HG02763 (cell line): Measurements from ENCODE around the gene RNPEPL1.
A peak's percentile ranks its signal among the peaks of the same experiment; 100 is the strongest.
"Not testable (repeated sequence)": the region's sequence is repeated elsewhere in the genome, so short reads cannot be mapped to it uniquely, and the experiment has no call there.

ENCODE experiments used
- ATAC-seq: cut with Tn5 transposase; IDR thresholded peaks from one replicate; pipeline ENCODE4 v1.9.1; 2021; ENCODE audit warnings: mild to moderate bottlenecking, moderate library complexity; ENCODE audit not compliant: unreplicated experiment

The RNPEPL1 gene

GRCh38 chr2:240532031-240532775 lies 36.1 kb upstream of the RNPEPL1 start:
- no peak for ATAC-seq

GRCh38 chr2:240538031-240538780 lies 30.1 kb upstream of the RNPEPL1 start:
- ATAC-seq = no peak

DNA sequence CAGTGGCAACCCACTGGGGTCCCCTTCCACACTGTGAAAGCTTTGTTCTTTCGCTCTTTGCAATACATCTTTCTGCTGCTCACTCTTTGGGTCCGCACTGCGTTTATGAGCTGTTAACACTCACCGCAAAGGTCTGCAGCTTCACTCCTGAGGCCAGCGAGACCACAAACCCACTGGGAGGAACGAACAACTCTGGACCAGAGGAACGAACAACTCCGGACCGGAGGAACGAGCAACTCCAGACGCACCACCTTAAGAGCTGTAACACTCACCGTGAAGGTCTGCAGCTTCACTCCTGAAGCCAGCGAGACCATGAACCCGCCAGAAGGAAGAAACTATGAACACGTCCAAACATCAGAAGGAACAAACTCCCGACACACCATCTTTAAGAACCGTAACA lies 29.2 kb upstream of the RNPEPL1 start:
- not testable (repeated sequence) for ATAC-seq

- ATAC-seq = no peak
Measured at GRCh38 chr2:240539906-240540305, 28.4 kb upstream of the RNPEPL1 start.

- no peak for ATAC-seq
Measured at GRCh38 chr2:240551288-240551687, 17.0 kb upstream of the RNPEPL1 start.

- ATAC-seq = no peak
Measured at GRCh38 chr2:240551811-240552210, 16.5 kb upstream of the RNPEPL1 start.

DNA sequence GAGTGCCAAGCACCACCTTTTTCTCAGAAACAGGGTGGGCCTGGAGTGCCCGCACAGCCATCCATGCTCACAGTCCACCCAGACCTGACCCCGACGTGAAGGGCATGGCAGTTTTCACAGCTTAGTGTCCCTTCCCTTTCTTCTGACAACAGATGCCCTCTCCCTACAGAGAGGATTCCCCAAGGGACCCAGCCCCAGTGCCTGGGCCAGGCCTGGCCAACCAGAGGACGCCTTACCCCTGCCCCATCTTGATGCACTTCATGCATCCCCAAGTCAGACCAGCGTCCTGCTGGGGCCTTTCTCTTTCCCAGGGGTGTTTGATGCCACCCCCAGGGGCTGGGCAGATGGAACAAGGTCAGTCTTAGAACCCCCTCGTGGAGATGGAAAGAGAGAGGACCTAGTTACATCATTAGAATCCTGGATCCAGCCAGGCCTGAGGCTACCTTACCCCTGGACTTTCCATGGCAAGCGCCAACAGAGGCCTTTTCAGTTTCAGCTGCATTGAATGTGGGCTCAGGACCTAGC lies 14.3 kb upstream of the RNPEPL1 start:
- ATAC-seq = no peak

GRCh38 chr2:240554767-240555493 lies 13.4 kb upstream of the RNPEPL1 start:
- ATAC-seq = no peak

GRCh38 chr2:240555541-240556250 lies 12.6 kb upstream of the RNPEPL1 start:
- no peak for ATAC-seq

DNA sequence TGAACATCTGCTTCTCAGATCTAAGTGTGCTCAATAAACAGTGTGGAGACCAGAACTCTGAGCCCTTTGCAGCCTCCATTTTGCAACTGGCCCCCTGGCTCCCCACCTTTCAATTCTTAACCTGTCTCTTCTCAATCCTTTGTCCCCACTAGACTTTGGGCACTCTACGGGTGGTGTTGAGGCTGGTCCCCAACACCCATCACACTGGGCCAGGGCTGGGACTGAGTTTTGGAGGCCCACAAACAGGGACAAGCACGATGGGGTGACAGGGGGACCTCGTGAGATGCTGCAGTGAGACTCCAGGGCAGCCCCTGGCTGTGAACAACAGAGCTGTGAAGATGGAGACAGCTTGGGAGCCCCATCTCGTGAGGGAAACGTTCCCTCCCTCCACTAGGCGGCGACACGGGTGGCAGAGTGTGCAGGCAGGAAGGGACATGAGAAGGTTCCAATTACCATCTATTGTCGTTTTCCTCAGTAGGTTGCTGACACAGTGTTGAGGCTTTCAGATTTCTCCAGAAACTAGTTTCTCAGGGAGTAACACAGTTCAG lies 11.7 kb upstream of the RNPEPL1 start:
- ATAC-seq = no peak

GRCh38 chr2:240557101-240557751 lies 11.1 kb upstream of the RNPEPL1 start:
- no peak for ATAC-seq

DNA sequence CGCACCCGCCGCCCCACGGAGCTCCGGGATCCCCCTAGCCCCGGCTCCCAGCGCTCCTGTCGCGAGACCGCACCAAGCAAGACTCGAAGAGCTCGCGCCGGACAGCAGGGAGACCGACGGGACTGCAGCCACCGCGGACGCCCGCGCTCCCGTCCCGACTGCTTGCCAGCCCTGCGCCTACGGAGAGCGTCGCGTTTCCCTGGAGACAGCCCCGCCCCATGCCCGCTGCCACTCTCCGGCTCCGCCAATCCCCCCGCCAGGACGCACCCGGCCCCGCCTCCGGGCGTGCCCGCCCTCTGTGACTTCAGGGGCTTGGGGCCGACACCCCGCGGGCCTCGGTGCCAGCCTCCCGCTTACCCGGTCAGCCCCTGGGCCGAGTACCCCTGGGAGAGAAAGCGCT lies 10.5 kb upstream of the RNPEPL1 start, which contains the start of gene ANKMY1:
Gene ANKMY1 (minus strand): TSS at position 181 of the 400 bp plus-strand sequence. CDS start 653 bp downstream, outside the sequence.
- no peak for ATAC-seq

DNA sequence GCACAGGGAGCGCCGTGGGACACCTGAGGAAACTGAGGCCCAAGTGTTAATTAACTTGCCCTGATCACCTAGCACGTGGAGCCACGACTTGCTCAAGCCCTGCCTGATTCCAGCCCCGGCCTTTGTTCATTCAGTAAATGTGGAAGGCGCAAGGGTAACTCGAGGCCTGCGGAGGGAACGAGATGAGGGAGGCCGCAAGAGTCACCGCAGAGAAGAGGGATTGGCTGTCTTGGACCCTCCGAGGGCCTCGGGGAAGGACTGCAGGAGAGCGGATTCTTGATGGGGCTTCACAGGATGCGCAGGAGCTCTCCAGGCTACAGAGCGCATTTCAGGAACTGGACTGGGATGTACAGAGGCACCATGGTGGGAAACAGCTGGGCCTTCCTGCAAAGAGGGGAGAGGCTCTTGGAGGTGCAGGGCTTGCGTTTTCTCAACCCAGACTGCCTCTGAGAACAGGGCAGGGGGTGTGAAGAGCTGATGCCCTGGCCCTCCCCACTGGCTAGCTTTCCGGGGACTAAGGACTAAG lies 10.0 kb upstream of the RNPEPL1 start:
- no peak for ATAC-seq

DNA sequence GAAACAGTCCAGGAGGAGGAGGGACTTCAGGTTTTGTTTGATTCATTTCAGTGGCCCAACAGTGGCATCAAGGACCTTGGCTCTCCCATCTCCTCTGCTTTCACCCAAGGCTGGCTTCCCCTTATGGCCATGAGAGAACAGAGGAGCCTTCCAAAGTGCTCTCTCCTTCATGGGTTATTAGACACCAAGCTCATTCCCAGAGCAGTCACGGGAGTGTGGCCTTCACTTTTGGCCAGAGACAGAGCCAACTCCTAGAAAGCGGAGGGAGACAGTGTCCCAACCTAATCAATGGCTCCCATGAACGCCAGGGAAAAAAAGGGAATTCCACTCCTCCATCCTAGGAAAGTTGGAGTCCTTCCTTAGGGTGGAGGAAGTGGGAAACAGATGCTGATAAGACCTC lies 9.0 kb upstream of the RNPEPL1 start:
- no peak for ATAC-seq

- peak; percentile 61 for ATAC-seq
Measured at GRCh38 chr2:240560084-240560479, 8.2 kb upstream of the RNPEPL1 start, which contains the start of gene DUSP28. Gene DUSP28, plus strand, starts transcription at chr2:240560357. Its CDS starts 328 bp downstream, at chr2:240560685.

- ATAC-seq = peak; percentile 54
Measured at GRCh38 chr2:240560480-240561324, 7.6 kb upstream of the RNPEPL1 start.

DNA sequence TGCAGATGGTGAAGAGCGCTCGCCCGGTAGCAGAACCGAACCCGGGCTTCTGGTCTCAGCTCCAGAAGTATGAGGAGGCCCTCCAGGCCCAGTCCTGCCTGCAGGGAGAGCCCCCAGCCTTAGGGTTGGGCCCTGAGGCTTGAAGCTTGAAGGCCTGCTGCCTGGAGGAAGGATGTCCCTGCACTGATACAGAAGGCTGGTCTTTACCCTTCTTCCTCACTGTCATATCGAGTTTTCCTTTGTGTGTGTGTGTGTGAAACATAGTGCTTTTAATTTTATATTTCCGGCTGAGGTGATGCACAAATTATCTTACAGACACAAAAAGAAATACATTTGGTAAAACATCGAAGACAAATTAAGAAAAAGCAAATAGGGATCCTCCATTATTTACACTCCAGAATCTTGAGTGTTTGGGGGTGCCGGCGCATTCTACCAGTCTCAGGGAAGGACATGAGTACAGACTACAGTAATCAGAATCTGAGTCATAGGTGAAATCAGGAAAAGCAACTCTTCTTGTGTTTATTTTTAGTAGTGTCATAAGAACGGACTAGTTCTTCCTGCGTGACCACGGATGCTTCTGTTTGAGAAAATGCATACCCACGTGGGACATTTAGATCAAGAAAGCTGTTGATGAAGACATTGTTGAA lies 6.8 kb upstream of the RNPEPL1 start:
- no peak for ATAC-seq

- not testable (repeated sequence) for ATAC-seq
Measured at GRCh38 chr2:240563231-240563630, 5.1 kb upstream of the RNPEPL1 start.
